WTC11 (cell line): ENCODE results near the gene KRTAP4-9.

Experiments
- CREB1 ChIP-seq: sonication (generic); formaldehyde crosslinking; IDR thresholded peaks from 2 replicates; pipeline ENCODE4 v1.8.0; 2023; ENCODE audit warnings: mild to moderate bottlenecking, missing genetic modification reagents
- GTF2I ChIP-seq: fragments of 250-450 bp; sonication (Bioruptor Pico); conservative IDR thresholded peaks from 2 replicates; pipeline ENCODE4 v1.4.0; 2021; ENCODE audit warnings: mild to moderate bottlenecking
- RELA ChIP-seq: sonication (generic); formaldehyde crosslinking; IDR thresholded peaks from 2 replicates; pipeline ENCODE4 v1.8.1; 2022; ENCODE audit warnings: missing genetic modification reagents, mild to moderate bottlenecking, borderline replicate concordance
- ZNF396 ChIP-seq: fragments of 250-450 bp; sonication (Bioruptor Pico); IDR thresholded peaks from 2 replicates; pipeline ENCODE4 v1.8.0; 2021; ENCODE audit warnings: mild to moderate bottlenecking, moderate library complexity, borderline replicate concordance
- TF ChIP-seq, protein P1 (sequence below): fragments of 200-600 bp; IDR thresholded peaks from 2 replicates; pipeline ENCODE4 v1.8.0; 2022; ENCODE audit warnings: antibody characterized with exemption
- TF ChIP-seq, protein P2 (sequence below): sonication (generic); formaldehyde crosslinking; IDR thresholded peaks from 2 replicates; pipeline ENCODE4 v1.8.1; 2023; ENCODE audit warnings: mild to moderate bottlenecking, missing genetic modification reagents, moderate library complexity
- TF ChIP-seq, protein P3 (sequence below): sonication (generic); formaldehyde crosslinking; conservative IDR thresholded peaks from 2 replicates; pipeline ENCODE4 v1.8.1; 2022; ENCODE audit warnings: mild to moderate bottlenecking, missing genetic modification reagents

DNA sequence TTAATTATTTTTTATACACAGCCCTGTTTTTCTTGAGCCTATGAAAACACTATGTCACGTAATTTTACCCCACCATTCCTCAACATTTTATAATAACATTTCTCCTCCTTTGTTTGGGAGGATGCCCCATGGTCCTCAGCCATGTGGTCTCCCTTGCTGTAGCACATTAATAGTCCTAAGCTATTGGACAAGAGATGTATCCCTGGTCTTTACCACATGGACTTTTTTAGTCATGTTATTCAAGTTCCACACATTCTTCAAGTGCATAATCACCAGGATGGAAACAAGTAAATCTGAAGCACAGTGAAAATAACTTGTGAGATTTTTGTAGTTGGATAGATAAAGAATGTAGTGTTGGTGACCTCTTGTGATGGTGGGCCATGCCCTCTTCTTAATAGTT is 43.2 kb upstream of the KRTAP4-9 start:
- TF ChIP-seq, protein P1, sequence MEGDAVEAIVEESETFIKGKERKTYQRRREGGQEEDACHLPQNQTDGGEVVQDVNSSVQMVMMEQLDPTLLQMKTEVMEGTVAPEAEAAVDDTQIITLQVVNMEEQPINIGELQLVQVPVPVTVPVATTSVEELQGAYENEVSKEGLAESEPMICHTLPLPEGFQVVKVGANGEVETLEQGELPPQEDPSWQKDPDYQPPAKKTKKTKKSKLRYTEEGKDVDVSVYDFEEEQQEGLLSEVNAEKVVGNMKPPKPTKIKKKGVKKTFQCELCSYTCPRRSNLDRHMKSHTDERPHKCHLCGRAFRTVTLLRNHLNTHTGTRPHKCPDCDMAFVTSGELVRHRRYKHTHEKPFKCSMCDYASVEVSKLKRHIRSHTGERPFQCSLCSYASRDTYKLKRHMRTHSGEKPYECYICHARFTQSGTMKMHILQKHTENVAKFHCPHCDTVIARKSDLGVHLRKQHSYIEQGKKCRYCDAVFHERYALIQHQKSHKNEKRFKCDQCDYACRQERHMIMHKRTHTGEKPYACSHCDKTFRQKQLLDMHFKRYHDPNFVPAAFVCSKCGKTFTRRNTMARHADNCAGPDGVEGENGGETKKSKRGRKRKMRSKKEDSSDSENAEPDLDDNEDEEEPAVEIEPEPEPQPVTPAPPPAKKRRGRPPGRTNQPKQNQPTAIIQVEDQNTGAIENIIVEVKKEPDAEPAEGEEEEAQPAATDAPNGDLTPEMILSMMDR = no peak
- TF ChIP-seq ZNF396 (CRISPR knock-in tag) = no peak
- TF ChIP-seq CREB1 (CRISPR knock-in tag) = no peak
- TF ChIP-seq, protein P2, sequence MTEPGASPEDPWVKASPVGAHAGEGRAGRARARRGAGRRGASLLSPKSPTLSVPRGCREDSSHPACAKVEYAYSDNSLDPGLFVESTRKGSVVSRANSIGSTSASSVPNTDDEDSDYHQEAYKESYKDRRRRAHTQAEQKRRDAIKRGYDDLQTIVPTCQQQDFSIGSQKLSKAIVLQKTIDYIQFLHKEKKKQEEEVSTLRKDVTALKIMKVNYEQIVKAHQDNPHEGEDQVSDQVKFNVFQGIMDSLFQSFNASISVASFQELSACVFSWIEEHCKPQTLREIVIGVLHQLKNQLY = no peak
- TF ChIP-seq, protein P3, sequence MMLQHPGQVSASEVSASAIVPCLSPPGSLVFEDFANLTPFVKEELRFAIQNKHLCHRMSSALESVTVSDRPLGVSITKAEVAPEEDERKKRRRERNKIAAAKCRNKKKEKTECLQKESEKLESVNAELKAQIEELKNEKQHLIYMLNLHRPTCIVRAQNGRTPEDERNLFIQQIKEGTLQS (CRISPR knock-in tag) = no peak
- no peak for TF ChIP-seq GTF2I (CRISPR knock-in tag)
- no peak for TF ChIP-seq RELA (CRISPR knock-in tag)
